ENCODE measurements around the gene ZSWIM4. TPM values are rescaled to one million over a fixed set of nuclear protein-coding genes. Genes with fewer than 3 reads are reported as not detected.

Gene ZSWIM4
- total RNA-seq, 4 donors from 2014 or later: 2.8 to 19.8 (median 4.0) TPM

GRCh38 chr19:13880059-13881043, 85.1 kb downstream of the ZSWIM4 start:
- peak overlapping the region; percentile 62 to 92 (median 77) for H3K27ac ChIP-seq
- H3K4me3 ChIP-seq: peak overlapping the region in 3 of 4 donors; percentile 6 to 36 (median 13)

GRCh38 chr19:13881251-13881691, 86.0 kb downstream of the ZSWIM4 start:
- no peak overlapping the region for H3K4me3 ChIP-seq
- WGBS, 2 donors: 18 to 27% methylated on average over 11 of the region's 12 CpGs
- no peaks in the 10 kb centered on the region for H3K36me3 ChIP-seq
- peaks cover 4 to 41% (median 31%) of the 10 kb centered on the region in 4 donors for H3K4me1 ChIP-seq
- H3K27ac ChIP-seq: peak overlapping the region; percentile 41 to 92 (median 77)
- no peak for DNase-seq (ENCODE audit: low spot score in 2 of 2)
- no peaks in the 10 kb centered on the region for H3K9me3 ChIP-seq
- peaks cover 0 to 4% of the 10 kb centered on the region in 2 donors for H3K27me3 ChIP-seq
- no peak for TF ChIP-seq CTCF (IDR thresholded peaks at IDR 0.05)
- no peak for TF ChIP-seq EP300 (IDR thresholded peaks at IDR 0.05)
- TF ChIP-seq POLR2A (IDR thresholded peaks at IDR 0.05): no peak

More at GRCh38 chr19:13880059-13881043, 85.1 kb downstream of the ZSWIM4 start:
- TF ChIP-seq EP300 (IDR thresholded peaks at IDR 0.05) (peak; percentile 61 to 81), CTCF (IDR thresholded peaks at IDR 0.05) (peak; percentile 97 to 100 (median 99)), POLR2A (IDR thresholded peaks at IDR 0.05) (no peak)
- peaks cover 4 to 41% (median 31%) of the 10 kb centered on the region in 4 donors for H3K4me1 ChIP-seq
- H3K9me3 ChIP-seq: no peaks in the 10 kb centered on the region
- WGBS, 2 donors: 5 to 6% methylated on average over 29 to 33 of the region's 34 CpGs
- DNase-seq (ENCODE audit: low spot score in 2 of 2): peak; percentile 98 to 99
- H3K36me3 ChIP-seq: no peaks in the 10 kb centered on the region
- H3K27me3 ChIP-seq: peaks cover 0 to 4% of the 10 kb centered on the region in 2 donors

Small RNA genes within 50 kb of the gene (small RNA-seq; reads per million reads assigned to genes)
- 37.2 reads per million, percentile 94 among the genes with 10 or more reads in this experiment for gene MIR181C
- 36.9 reads per million, percentile 94 among the genes with 10 or more reads in this experiment for gene MIR181D
- gene RN7SL619P: not detected

Other genes with a start within 250 kb of the ZSWIM4 start
- 100 to 1,000 TPM in 2 of 4 donors, 10 to 100 TPM in 2; 52.4 to 167 (median 94.4) TPM for gene MRI1, start 30.9 kb upstream of the ZSWIM4 start, total RNA-seq
- 100 to 1,000 TPM; 187 to 290 (median 235) TPM for gene C19orf53, start 21.0 kb upstream of the ZSWIM4 start, total RNA-seq
- gene NANOS3, start 81.7 kb downstream of the ZSWIM4 start, total RNA-seq: not detected
- gene BRME1, start 110.7 kb downstream of the ZSWIM4 start, total RNA-seq: 1 to 10 TPM in 3 of 4 donors, not detected in 1; 1.5 to 3.3 (median 3.0) TPM
- gene CC2D1A, start 110.8 kb downstream of the ZSWIM4 start, total RNA-seq: 10 to 100 TPM; 42.7 to 99.3 (median 56.0) TPM
- gene PODNL1, start 143.0 kb downstream of the ZSWIM4 start, total RNA-seq: 10 to 100 TPM in 3 of 4 donors, 1 to 10 TPM in 1; 9.4 to 45.7 (median 20.7) TPM
- gene DCAF15, start 157.1 kb downstream of the ZSWIM4 start, total RNA-seq: 10 to 100 TPM; 14.3 to 31.5 (median 19.3) TPM
- gene RFX1, start 210.9 kb downstream of the ZSWIM4 start, total RNA-seq: 1 to 10 TPM; 3.1 to 8.4 (median 6.0) TPM
- not detected for gene RLN3, start 232.7 kb downstream of the ZSWIM4 start, total RNA-seq
- gene IL27RA, start 236.3 kb downstream of the ZSWIM4 start, total RNA-seq: 1 to 10 TPM; 2.4 to 3.5 (median 3.0) TPM

All from tibial nerve (tissue), 4 donors.